Measurements from ENCODE around the gene ARHGEF7.
"Not testable (repeated sequence)": the region's sequence is repeated elsewhere in the genome, so short reads cannot be mapped to it uniquely, and the experiment has no call there.

Gene ARHGEF7

GRCh38 chr13:111115061-111115964 is at the start of gene ARHGEF7:
ARHGEF7 (plus strand) TSS chr13:111115310; CDS start chr13:111115527, 217 bp downstream.
- TF ChIP-seq, protein P1, sequence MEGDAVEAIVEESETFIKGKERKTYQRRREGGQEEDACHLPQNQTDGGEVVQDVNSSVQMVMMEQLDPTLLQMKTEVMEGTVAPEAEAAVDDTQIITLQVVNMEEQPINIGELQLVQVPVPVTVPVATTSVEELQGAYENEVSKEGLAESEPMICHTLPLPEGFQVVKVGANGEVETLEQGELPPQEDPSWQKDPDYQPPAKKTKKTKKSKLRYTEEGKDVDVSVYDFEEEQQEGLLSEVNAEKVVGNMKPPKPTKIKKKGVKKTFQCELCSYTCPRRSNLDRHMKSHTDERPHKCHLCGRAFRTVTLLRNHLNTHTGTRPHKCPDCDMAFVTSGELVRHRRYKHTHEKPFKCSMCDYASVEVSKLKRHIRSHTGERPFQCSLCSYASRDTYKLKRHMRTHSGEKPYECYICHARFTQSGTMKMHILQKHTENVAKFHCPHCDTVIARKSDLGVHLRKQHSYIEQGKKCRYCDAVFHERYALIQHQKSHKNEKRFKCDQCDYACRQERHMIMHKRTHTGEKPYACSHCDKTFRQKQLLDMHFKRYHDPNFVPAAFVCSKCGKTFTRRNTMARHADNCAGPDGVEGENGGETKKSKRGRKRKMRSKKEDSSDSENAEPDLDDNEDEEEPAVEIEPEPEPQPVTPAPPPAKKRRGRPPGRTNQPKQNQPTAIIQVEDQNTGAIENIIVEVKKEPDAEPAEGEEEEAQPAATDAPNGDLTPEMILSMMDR (IDR thresholded peaks at IDR 0.05; ENCODE audit: low read depth, low read length, missing control alignments), result no peak
- DNase-seq (ENCODE audit: extremely low read depth, low read depth), result no peak
- H3K4me3 ChIP-seq (replicated peaks; ENCODE audit: low read depth, low read length), result peak within 1 kb of the TSS; percentile 56

- DNase-seq (ENCODE audit: extremely low read depth, low read depth), result no peak
- TF ChIP-seq, protein P1 (IDR thresholded peaks at IDR 0.05; ENCODE audit: low read depth, low read length, missing control alignments), result no peak
- H3K4me3 ChIP-seq (replicated peaks; ENCODE audit: low read depth, low read length), result no peak overlapping the region
These were observed 49.4 kb upstream of the ARHGEF7 start for GRCh38 chr13:111065698-111066097.

DNA sequence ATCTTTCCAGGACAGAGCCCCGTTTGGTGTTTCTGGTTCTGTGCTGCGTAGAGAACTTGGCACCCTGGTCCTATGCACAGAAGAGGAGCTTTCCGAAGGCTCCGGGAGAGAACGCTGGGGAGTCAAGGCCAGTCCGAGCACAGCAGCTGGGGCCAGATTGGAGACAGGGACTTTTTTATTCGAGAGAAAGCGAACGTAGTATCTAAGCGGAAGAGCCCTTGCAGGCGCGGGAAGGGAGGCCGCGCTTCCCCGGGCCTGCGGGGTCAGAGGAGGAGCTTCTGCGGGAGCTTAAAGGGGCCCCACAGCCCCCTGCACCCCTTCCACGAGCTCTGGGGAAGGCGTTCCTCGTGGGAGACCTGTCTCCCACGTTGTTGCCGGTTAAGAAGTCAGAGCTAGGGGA is 48.6 kb upstream of the ARHGEF7 start:
- DNase-seq (ENCODE audit: extremely low read depth, low read depth), result no peak
- no peak overlapping the region for H3K4me3 ChIP-seq (replicated peaks; ENCODE audit: low read depth, low read length)
- TF ChIP-seq, protein P1 (IDR thresholded peaks at IDR 0.05; ENCODE audit: low read depth, low read length, missing control alignments), result no peak

GRCh38 chr13:111068009-111068350 is 47.1 kb upstream of the ARHGEF7 start:
- DNase-seq (ENCODE audit: extremely low read depth, low read depth), result no peak
- TF ChIP-seq, protein P1 (IDR thresholded peaks at IDR 0.05; ENCODE audit: low read depth, low read length, missing control alignments), result no peak
- H3K4me3 ChIP-seq (replicated peaks; ENCODE audit: low read depth, low read length), result no peak overlapping the region

DNA sequence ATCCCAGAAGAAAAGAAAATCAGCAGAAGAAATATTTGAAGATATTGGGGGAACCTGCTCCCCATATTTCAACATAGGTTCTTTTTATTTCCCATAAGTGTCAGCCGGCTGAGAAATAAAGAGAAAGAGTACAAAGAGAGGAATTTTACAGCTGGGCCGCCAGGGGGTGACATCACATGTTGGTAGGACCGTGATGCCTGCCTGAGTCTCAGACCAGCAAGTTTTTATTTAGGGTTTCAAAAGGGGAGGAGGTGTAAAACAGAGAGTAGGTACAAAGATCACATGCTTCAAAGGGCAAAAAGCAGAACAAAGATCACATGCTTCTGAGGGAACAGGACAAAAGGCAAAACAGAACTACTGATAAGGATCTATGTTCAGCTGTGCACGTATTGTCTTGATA is 44.0 kb upstream of the ARHGEF7 start:
- H3K4me3 ChIP-seq (replicated peaks; ENCODE audit: low read depth, low read length); DNase-seq (ENCODE audit: extremely low read depth, low read depth): not testable (repeated sequence)

DNA sequence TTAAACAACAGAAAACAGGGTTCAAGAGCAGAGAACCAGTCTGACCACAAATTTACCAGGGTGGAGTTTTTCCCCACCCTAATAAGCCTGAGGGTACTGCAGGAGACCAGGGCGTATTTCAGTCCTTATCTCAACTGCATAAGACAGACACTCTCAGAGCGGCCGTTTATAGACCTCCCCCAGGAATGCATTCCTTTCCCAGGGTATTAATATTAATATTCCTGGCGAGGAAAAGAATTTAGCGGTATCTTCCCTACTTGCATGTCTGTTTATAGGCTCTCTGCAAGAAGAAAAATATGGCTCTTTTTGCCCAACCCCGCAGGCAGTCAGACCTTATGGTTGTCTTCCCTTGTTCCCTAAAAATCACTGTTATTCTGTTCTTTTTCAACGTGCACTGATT is 43.6 kb upstream of the ARHGEF7 start:
- not testable (repeated sequence) for DNase-seq (ENCODE audit: extremely low read depth, low read depth); H3K4me3 ChIP-seq (replicated peaks; ENCODE audit: low read depth, low read length)

DNA sequence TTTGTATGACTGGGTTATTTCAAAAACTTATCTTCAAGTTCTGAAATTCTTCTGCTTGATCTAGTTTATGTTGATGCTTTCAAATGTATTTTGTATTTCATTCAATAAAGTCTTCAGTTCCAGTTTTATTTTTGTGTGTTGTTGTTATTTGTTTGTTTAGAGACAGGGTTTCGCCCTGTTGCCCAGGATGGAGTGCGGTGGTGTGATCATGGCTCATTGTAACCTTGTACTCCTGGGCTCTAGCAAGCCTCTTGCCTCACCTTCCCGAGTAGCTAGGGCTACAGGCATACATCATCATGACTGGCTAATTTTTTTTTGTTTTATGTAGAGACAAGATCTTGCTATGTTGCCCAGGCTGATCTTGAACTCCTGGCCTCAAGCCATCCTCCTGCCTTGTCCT is 40.3 kb upstream of the ARHGEF7 start:
- no peak overlapping the region for H3K4me3 ChIP-seq (replicated peaks; ENCODE audit: low read depth, low read length)
- no peak for DNase-seq (ENCODE audit: extremely low read depth, low read depth)
- TF ChIP-seq, protein P1 (IDR thresholded peaks at IDR 0.05; ENCODE audit: low read depth, low read length, missing control alignments), result no peak

Data from HFF-Myc (cell line).